GM12878 (cell line): Measurements from ENCODE around the gene DNMT3A.

Experiments used
- CTCF ChIP-seq, 3 experiments: IDR thresholded peaks in 2 of 3; conservative IDR thresholded peaks in 1 of 3; 2 replicates each; pipeline ENCODE4 v1.5.1; 2011; ENCODE audit warnings: low read depth in 3 of 3, low read length in 3 of 3, mild to moderate bottlenecking in 3 of 3, control low read depth in 2 of 3, moderate library complexity in 2 of 3, inconsistent platforms in 1 of 3, mixed read lengths in 1 of 3; ENCODE audit not compliant: control insufficient read depth in 2 of 3, insufficient read depth in 1 of 3; ENCODE audit errors: extremely low read depth in 1 of 3
- POLR2A ChIP-seq: IDR thresholded peaks from 2 replicates; pipeline ENCODE4 v1.6.1; 2011; ENCODE audit warnings: low read depth, mild to moderate bottlenecking, low read length
- WRNIP1 ChIP-seq: IDR thresholded peaks from 2 replicates; pipeline ENCODE4 v1.6.1; 2011; ENCODE audit warnings: low read depth, low read length, improper control_type of control experiment, borderline replicate concordance
- ZNF384 ChIP-seq: IDR thresholded peaks from 2 replicates; pipeline ENCODE4 v1.6.1; 2012; ENCODE audit warnings: low read depth, mild to moderate bottlenecking, low read length, improper control_type of control experiment, borderline replicate concordance

- no peak; the same call in 1 of the 2 replicates for TF ChIP-seq WRNIP1
- TF ChIP-seq CTCF (IDR thresholded peaks at IDR 0.05 in 2 of 3, conservative IDR thresholded peaks at IDR 0.05 in 1 of 3; ENCODE audit: control insufficient read depth in 2 of 3, extremely low read depth in 1 of 3, insufficient read depth in 1 of 3, low read depth in 3 of 3, low read length in 3 of 3): no peak
- TF ChIP-seq ZNF384: peak; percentile 28
- TF ChIP-seq POLR2A: peak; percentile 42
Observed at GRCh38 chr2:25279091-25279651, 62.6 kb downstream of the DNMT3A start.
